ENCODE measurements around the gene PUM1.

The PUM1 gene

GRCh38 chr1:31038360-31038759 is 27.2 kb downstream of the PUM1 start:
- Histone ChIP-seq H3K4me1 (ENCODE audit: low read depth, poor library complexity, severe bottlenecking) (peaks cover 87% of the 10 kb centered on the region), H3K27me3 (ENCODE audit: insufficient read depth, low read depth) (no peaks in the 10 kb centered on the region), H3K79me2 (ENCODE audit: insufficient read depth, low read depth) (peaks cover 99% of the 10 kb centered on the region), H3K9ac (no peak overlapping the region), H3K36me3 (ENCODE audit: insufficient read depth) (no peaks in the 10 kb centered on the region; the same call in 1 of the 2 replicates), H3K27ac (peak overlapping the region; percentile 80; the same call in 1 of the 2 replicates), H3K4me3 (IDR thresholded peaks at IDR 0.05; ENCODE audit: insufficient read depth, low read depth, low read length) (no peak overlapping the region), H3K4me2 (peak overlapping the region; percentile 91), H4K20me1 (ENCODE audit: insufficient read depth) (peaks cover 73% of the 10 kb centered on the region), H2AFZ (ENCODE audit: low read depth) (no peak overlapping the region)
- TF ChIP-seq, protein P1, sequence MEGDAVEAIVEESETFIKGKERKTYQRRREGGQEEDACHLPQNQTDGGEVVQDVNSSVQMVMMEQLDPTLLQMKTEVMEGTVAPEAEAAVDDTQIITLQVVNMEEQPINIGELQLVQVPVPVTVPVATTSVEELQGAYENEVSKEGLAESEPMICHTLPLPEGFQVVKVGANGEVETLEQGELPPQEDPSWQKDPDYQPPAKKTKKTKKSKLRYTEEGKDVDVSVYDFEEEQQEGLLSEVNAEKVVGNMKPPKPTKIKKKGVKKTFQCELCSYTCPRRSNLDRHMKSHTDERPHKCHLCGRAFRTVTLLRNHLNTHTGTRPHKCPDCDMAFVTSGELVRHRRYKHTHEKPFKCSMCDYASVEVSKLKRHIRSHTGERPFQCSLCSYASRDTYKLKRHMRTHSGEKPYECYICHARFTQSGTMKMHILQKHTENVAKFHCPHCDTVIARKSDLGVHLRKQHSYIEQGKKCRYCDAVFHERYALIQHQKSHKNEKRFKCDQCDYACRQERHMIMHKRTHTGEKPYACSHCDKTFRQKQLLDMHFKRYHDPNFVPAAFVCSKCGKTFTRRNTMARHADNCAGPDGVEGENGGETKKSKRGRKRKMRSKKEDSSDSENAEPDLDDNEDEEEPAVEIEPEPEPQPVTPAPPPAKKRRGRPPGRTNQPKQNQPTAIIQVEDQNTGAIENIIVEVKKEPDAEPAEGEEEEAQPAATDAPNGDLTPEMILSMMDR (conservative IDR thresholded peaks at IDR 0.05; ENCODE audit: low read depth, low read length): no peak

DNA sequence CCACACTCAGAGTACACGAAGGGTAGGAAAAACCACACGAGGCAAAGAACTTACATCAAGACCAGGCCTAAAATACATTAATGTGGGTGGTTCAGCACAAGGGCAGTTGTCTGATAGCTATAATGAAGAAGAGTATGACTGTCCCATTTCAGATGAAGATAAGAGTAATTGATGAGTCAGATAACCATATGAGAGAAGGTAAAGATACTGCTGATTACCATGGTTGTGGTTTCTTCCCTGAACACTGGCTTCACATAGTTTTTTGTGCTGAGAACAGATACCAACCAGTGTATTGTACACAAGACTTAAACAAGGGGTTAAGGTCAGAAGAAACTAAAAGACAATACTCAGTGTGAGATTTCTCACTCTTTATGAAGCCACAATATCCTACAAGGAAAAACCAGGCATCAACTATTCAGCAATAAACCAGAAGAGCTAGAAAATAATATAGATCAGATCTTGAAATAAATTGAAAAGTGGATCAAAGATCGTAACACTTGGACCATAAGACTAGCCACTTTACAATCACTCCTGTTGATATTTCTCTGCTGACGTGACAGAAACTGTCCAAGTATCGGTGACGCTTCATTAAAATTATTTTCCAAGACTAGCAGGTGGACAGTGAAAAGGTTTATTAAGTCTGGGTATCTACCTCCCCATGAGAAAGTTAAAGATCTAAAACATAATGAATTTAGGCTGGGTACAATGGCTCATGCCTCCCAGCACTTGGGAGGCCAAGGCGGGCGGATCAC is 28.6 kb downstream of the PUM1 start:
- no peak overlapping the region for H2AFZ ChIP-seq (ENCODE audit: low read depth)
- no peaks in the 10 kb centered on the region for H3K36me3 ChIP-seq (ENCODE audit: insufficient read depth)
- H3K9ac ChIP-seq: peak overlapping the region; percentile 20; the same call in 1 of the 2 replicates
- H3K27ac ChIP-seq: peak overlapping the region; percentile 80
- H3K4me3 ChIP-seq (IDR thresholded peaks at IDR 0.05; ENCODE audit: insufficient read depth, low read depth, low read length): no peak overlapping the region
- H4K20me1 ChIP-seq (ENCODE audit: insufficient read depth): peaks cover 82% of the 10 kb centered on the region
- peaks cover 99% of the 10 kb centered on the region for H3K79me2 ChIP-seq (ENCODE audit: insufficient read depth, low read depth)
- H3K4me2 ChIP-seq: peak overlapping the region; percentile 91
- TF ChIP-seq, protein P1 (conservative IDR thresholded peaks at IDR 0.05; ENCODE audit: low read depth, low read length): no peak
- no peaks in the 10 kb centered on the region for H3K27me3 ChIP-seq (ENCODE audit: insufficient read depth, low read depth)
- H3K4me1 ChIP-seq (ENCODE audit: low read depth, poor library complexity, severe bottlenecking): peaks cover 99% of the 10 kb centered on the region

GRCh38 chr1:31033598-31033997 is 31.9 kb downstream of the PUM1 start:
- Histone ChIP-seq H4K20me1 (ENCODE audit: insufficient read depth) (peaks cover 74% of the 10 kb centered on the region), H3K9ac (peak overlapping the region; percentile 3; the same call in 1 of the 2 replicates), H3K36me3 (ENCODE audit: insufficient read depth) (no peaks in the 10 kb centered on the region), H3K79me2 (ENCODE audit: insufficient read depth, low read depth) (peaks cover 100% of the 10 kb centered on the region), H2AFZ (ENCODE audit: low read depth) (no peak overlapping the region), H3K4me2 (peak overlapping the region; percentile 91; the same call in 1 of the 2 replicates), H3K4me1 (ENCODE audit: low read depth, poor library complexity, severe bottlenecking) (peaks cover 84% of the 10 kb centered on the region), H3K27ac (peak overlapping the region; percentile 49), H3K4me3 (IDR thresholded peaks at IDR 0.05; ENCODE audit: insufficient read depth, low read depth, low read length) (no peak overlapping the region), H3K27me3 (ENCODE audit: insufficient read depth, low read depth) (no peaks in the 10 kb centered on the region)
- TF ChIP-seq, protein P1 (conservative IDR thresholded peaks at IDR 0.05; ENCODE audit: low read depth, low read length): no peak

- Histone ChIP-seq H3K4me3 (IDR thresholded peaks at IDR 0.05; ENCODE audit: insufficient read depth, low read depth, low read length) (no peak overlapping the region), H2AFZ (ENCODE audit: low read depth) (no peak overlapping the region), H3K27me3 (ENCODE audit: insufficient read depth, low read depth) (no peaks in the 10 kb centered on the region), H3K4me1 (ENCODE audit: low read depth, poor library complexity, severe bottlenecking) (peaks cover 77% of the 10 kb centered on the region), H3K79me2 (ENCODE audit: insufficient read depth, low read depth) (peaks cover 100% of the 10 kb centered on the region), H3K9ac (no peak overlapping the region), H3K27ac (no peak overlapping the region), H4K20me1 (ENCODE audit: insufficient read depth) (peaks cover 70% of the 10 kb centered on the region), H3K4me2 (no peak overlapping the region; the same call in 1 of the 2 replicates), H3K36me3 (ENCODE audit: insufficient read depth) (no peaks in the 10 kb centered on the region)
- TF ChIP-seq, protein P1 (conservative IDR thresholded peaks at IDR 0.05; ENCODE audit: low read depth, low read length): no peak
These were observed 33.3 kb downstream of the PUM1 start for GRCh38 chr1:31032266-31032665.

All from KMS-11 (cell line).